ENCODE results near the gene ZC3HAV1.
"Not testable (repeated sequence)": the region's sequence is repeated elsewhere in the genome, so short reads cannot be mapped to it uniquely, and the experiment has no call there.

The ZC3HAV1 gene

DNA sequence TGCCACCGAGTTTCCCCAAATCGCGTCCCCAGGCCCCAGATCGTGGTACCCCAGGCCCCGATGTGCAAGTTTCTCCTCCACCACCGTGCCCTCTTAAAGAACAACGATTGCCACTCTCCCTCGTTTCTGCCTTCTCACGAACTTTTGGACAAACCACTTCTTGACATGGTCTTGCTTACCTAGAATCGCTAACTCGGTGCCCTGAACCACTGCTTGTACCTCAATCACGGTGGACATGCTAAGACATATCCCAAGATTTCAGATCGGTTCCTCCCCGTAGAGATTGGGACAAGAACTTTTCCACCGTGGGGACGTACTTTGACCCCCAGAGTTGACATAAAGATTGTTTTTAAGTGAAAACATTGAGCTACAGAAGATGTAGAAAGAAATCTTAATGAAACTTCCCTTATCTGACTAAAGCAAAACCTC lies 477 bp upstream of the ZC3HAV1 start:
- DNase-seq (ENCODE audit: low read depth, low spot score): no peak
- in situ Hi-C loops (cut with HindIII; ENCODE audit: low sequenced_read_pairs): no loop called here
- TF ChIP-seq, protein P1, sequence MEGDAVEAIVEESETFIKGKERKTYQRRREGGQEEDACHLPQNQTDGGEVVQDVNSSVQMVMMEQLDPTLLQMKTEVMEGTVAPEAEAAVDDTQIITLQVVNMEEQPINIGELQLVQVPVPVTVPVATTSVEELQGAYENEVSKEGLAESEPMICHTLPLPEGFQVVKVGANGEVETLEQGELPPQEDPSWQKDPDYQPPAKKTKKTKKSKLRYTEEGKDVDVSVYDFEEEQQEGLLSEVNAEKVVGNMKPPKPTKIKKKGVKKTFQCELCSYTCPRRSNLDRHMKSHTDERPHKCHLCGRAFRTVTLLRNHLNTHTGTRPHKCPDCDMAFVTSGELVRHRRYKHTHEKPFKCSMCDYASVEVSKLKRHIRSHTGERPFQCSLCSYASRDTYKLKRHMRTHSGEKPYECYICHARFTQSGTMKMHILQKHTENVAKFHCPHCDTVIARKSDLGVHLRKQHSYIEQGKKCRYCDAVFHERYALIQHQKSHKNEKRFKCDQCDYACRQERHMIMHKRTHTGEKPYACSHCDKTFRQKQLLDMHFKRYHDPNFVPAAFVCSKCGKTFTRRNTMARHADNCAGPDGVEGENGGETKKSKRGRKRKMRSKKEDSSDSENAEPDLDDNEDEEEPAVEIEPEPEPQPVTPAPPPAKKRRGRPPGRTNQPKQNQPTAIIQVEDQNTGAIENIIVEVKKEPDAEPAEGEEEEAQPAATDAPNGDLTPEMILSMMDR (IDR thresholded peaks at IDR 0.05; ENCODE audit: low read depth, low read length): no peak
- peak overlapping the region; percentile 85 for H3K4me3 ChIP-seq (ENCODE audit: low read depth, low read length)

DNA sequence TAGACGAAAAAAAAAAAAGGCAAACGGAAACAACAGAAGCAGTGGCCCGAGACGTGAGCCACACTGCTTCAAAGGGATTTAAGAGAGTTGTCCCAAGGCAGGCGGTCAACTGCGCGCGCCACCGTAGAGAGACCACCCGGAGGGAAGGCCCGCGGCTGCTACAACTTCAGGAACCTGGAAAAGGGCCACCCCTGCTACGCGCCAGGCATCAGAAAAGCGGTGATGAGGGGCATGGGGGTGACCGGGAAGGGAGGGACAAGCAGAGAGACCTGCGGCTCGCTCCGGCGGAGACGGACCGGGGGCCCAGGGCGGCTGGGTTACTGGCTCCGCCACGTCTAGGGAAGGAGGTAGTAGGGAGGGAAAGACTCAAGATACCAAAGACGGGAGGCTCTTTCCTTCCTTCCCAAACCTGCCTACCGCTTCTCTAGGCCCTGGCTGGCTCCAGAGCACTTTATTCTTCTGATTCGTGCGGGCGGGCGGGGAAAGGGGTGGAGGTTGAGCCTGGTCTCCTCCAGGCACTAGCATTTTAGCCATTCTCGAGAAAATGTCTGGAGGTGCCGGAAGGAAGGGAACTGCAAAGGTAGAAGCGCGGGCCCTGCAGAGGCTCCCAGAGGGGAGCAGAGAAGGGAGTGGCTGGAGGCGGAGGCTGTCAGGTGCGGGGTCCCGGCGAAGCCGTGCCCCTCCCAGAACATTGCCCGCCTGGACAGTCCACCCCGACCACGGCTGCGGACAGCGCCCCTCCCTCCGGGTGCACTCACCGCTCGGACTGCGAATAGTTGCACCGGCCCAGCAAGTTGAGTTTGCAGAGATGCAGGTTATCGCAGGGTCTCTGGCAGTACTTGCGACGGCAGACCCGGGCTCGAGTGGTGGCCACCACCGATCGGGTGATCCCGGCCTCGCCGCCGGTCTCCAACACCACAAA lies 993 bp downstream of the ZC3HAV1 start:
- peak overlapping the region; percentile 85 for H3K4me3 ChIP-seq (ENCODE audit: low read depth, low read length)
- DNase-seq (ENCODE audit: low read depth, low spot score): peak; percentile 28
- TF ChIP-seq, protein P1 (IDR thresholded peaks at IDR 0.05; ENCODE audit: low read depth, low read length): peak; percentile 3
- in situ Hi-C loops (cut with HindIII; ENCODE audit: low sequenced_read_pairs): no loop called here

DNA sequence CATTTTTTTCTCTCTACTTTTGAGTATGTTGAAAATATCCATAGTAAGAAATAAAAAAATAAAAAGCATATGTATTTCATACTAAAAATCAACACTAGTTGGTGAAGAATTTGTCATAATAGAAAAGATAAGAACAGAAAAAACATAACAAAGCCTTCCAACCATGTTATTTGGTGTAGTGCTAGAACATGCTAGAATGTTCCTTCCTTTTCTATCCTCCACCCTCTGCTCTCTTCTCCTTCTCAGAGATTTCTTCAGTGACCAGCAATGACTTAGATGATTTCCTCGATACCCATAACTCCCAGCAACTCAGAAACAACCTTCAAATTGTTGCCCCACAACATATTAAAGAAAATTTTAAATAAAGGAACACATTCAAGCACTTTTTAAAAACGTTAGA lies 2.6 kb downstream of the ZC3HAV1 start:
- no peak overlapping the region for H3K4me3 ChIP-seq (ENCODE audit: low read depth, low read length)
- DNase-seq (ENCODE audit: low read depth, low spot score): no peak
- TF ChIP-seq, protein P1 (IDR thresholded peaks at IDR 0.05; ENCODE audit: low read depth, low read length): no peak
- in situ Hi-C loops (cut with HindIII; ENCODE audit: low sequenced_read_pairs): no loop called here

DNA sequence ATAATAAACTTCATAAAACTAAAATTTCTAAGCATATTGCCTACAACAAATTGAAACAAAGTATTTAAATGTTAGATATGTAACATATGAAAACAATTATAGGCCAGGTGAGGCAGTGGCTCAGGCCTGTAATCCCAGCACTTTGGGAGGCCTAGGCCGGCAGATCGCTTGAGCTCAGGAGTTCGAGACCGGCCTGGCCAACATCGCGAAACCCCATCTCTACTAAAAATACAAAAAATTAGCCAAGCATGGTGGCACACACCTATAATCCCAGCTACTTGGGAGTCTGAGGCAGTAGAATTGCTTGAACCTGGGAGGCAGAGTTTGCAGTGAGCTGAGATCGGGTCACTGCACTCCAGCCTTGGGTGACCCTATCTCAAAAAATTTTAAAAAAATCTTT lies 3.3 kb downstream of the ZC3HAV1 start:
- H3K4me3 ChIP-seq (ENCODE audit: low read depth, low read length); in situ Hi-C loops (cut with HindIII; ENCODE audit: low sequenced_read_pairs): not testable (repeated sequence)

DNA sequence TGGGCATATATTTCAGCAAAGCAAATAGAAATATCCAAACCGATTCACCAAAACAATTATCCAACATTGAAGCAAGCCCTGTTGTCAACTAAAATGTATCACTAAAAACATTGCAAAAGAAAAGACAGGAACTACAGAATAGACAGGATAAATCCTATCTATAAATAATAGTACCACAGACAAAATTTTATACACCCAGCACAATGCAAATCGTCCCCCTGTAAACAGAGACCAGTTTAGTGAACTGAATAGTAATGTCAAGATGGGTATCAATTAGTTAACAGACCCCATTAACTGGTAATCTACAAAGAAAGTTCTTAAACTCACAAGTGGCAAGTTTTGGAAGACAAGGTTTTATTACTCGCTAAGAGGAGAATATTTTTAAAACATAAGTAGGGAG lies 4.0 kb downstream of the ZC3HAV1 start:
- DNase-seq (ENCODE audit: low read depth, low spot score): no peak
- TF ChIP-seq, protein P1 (IDR thresholded peaks at IDR 0.05; ENCODE audit: low read depth, low read length): no peak
- in situ Hi-C loops (cut with HindIII; ENCODE audit: low sequenced_read_pairs): no loop called here
- no peak overlapping the region for H3K4me3 ChIP-seq (ENCODE audit: low read depth, low read length)

More for the DNA sequence above, 3.3 kb downstream of the ZC3HAV1 start:
- DNase-seq (ENCODE audit: low read depth, low spot score): not testable (repeated sequence)

DNA sequence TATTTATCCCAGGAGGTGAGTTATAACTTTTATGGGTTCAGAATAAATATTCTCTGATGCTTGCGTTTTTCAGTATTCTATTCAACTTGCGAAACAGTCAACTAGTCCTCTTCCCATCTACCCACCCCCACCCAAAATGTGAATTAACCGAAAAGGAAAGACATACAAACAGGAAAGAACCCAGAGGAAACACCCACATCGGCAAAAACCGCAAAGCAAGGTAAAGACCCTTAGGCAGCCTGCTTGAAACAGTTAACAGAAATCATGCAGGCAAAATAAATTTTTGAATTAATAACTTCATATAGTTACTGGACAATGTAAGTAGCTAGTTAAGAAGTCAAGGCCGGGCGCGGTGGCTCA lies 5.4 kb downstream of the ZC3HAV1 start:
- TF ChIP-seq, protein P1 (IDR thresholded peaks at IDR 0.05; ENCODE audit: low read depth, low read length): no peak
- H3K4me3 ChIP-seq (ENCODE audit: low read depth, low read length): no peak overlapping the region
- DNase-seq (ENCODE audit: low read depth, low spot score): no peak
- in situ Hi-C loops (cut with HindIII; ENCODE audit: low sequenced_read_pairs): no loop called here

DNA sequence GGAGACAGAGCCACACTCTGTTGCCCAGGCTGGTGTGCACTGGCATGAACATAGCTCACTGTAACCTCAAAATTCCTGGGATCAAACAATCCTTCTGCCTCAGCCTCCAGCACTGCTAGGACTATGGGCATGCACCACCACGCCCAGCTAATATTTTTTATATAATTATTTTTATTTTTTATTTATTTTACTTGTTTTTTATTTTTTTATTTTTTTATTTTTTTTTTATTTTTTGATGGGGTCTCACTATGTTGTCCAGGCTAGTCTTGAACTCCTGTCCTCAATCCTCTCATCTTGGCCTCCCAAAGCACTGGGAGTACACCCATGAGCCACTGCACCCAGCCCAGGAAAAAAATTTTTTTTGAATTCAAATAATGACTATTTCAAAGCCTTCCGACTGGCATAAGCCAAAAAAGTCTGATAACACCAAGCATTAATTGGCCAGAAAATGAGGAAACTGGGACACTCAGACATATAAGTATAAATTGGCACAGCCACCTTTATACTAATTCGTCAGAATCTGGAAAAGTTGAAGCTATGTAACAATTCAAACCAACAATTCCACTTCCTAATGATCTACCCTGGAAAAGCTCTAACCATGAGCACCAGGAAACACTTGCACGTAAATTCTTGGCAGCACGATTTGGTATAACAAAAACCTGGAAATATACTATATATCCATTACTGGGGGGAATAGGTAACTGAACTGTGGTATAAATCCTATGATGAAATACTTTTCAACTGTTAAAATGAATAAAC lies 6.3 kb downstream of the ZC3HAV1 start:
- DNase-seq (ENCODE audit: low read depth, low spot score): no peak
- TF ChIP-seq, protein P1 (IDR thresholded peaks at IDR 0.05; ENCODE audit: low read depth, low read length): no peak
- in situ Hi-C loops (cut with HindIII; ENCODE audit: low sequenced_read_pairs): no loop called here
- H3K4me3 ChIP-seq (ENCODE audit: low read depth, low read length): no peak overlapping the region

DNA sequence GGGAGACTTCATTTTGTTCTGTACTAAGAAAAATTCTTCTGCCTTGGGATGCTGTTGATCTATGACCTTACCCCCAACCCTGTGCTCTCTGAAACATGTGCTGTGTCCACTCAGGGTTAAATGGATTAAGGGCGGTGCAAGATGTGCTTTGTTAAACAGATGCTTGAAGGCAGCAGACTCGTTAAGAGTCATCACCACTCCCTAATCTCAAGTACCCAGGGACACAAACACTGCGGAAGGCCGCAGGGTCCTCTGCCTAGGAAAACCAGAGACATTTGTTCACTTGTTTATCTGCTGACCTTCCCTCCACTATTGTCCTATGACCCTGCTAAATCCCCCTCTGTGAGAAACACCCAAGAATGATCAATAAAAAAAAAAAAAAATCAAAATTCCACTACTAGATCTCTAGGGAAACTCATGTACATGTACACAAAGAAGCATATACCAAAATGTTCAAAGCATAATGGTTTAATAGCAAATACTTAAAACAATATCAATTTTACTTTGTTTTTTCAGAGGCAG lies 7.8 kb downstream of the ZC3HAV1 start:
- in situ Hi-C loops (cut with HindIII; ENCODE audit: low sequenced_read_pairs); DNase-seq (ENCODE audit: low read depth, low spot score); H3K4me3 ChIP-seq (ENCODE audit: low read depth, low read length): not testable (repeated sequence)

Data from astrocyte of the spinal cord (primary cell).